HG02884 (cell line): ENCODE results near the gene PTH.

Source experiments
- ATAC-seq: cut with Tn5 transposase; IDR thresholded peaks from one replicate; pipeline ENCODE4 v1.9.1; 2021; ENCODE audit warnings: mild to moderate bottlenecking, moderate library complexity; ENCODE audit not compliant: unreplicated experiment

PTH gene

GRCh38 chr11:13495929-13496328, at the start of gene PTH:
Gene PTH, minus strand, starts transcription at chr11:13495997. Its CDS starts 3,142 bp downstream, at chr11:13492855.
- no peak for ATAC-seq

- ATAC-seq: no peak
Measured at GRCh38 chr11:13538044-13538443, 42.2 kb upstream of the PTH start.

GRCh38 chr11:13535819-13536218, 40.0 kb upstream of the PTH start:
- ATAC-seq: no peak

GRCh38 chr11:13534358-13534757, 38.6 kb upstream of the PTH start:
- ATAC-seq: no peak

GRCh38 chr11:13525257-13525656, 29.5 kb upstream of the PTH start:
- no peak for ATAC-seq

GRCh38 chr11:13503393-13503792, 7.6 kb upstream of the PTH start:
- ATAC-seq: no peak

GRCh38 chr11:13502492-13502891, 6.7 kb upstream of the PTH start:
- no peak for ATAC-seq

- ATAC-seq: no peak
Measured at GRCh38 chr11:13494051-13494450, 1.7 kb downstream of the PTH start.

GRCh38 chr11:13487661-13488030, 8.2 kb downstream of the PTH start:
- ATAC-seq: no peak

- ATAC-seq: no peak
Measured at GRCh38 chr11:13486926-13487660, 8.7 kb downstream of the PTH start.

- no peak for ATAC-seq
Measured at GRCh38 chr11:13480198-13480597, 15.6 kb downstream of the PTH start.

GRCh38 chr11:13479688-13480087, 16.1 kb downstream of the PTH start:
- ATAC-seq: no peak

- no peak for ATAC-seq
Measured at GRCh38 chr11:13475091-13475490, 20.7 kb downstream of the PTH start.

- no peak for ATAC-seq
Measured at GRCh38 chr11:13473013-13473722, 22.6 kb downstream of the PTH start.

- ATAC-seq: no peak
Measured at GRCh38 chr11:13468750-13469149, 27.0 kb downstream of the PTH start.

GRCh38 chr11:13465909-13466371, 29.9 kb downstream of the PTH start:
- no peak for ATAC-seq

GRCh38 chr11:13463779-13464290, 32.0 kb downstream of the PTH start:
- ATAC-seq: no peak

GRCh38 chr11:13462901-13463778, 32.7 kb downstream of the PTH start, which contains the start of gene BTBD10:
Gene BTBD10, minus strand, starts transcription at chr11:13463222. Its CDS starts 18,098 bp downstream, at chr11:13445124.
- peak; percentile 90 for ATAC-seq

- peak; percentile 41 for ATAC-seq
Measured at GRCh38 chr11:13462311-13462900, 33.4 kb downstream of the PTH start.

- ATAC-seq: no peak
Measured at GRCh38 chr11:13461291-13461690, 34.5 kb downstream of the PTH start.
